WTC11 (cell line): Measurements from ENCODE around the gene MAP6. TPM values are rescaled to one million over a fixed set of nuclear protein-coding genes. Genes with fewer than 3 reads are reported as not detected.

Source experiments
- ATAC-seq: fragments of 200-7000 bp; cut with Tn5 transposase; 2 replicates; pipeline ENCODE4 v1.10.0; 2021; ENCODE audit warnings: mild to moderate bottlenecking, moderate library complexity
- CTCF ChIA-PET: fragments of 300-600 bp; sonication (Branson Sonifier 250); formaldehyde crosslinking; loops from one replicate; lab custom pipeline; 2021; ENCODE audit warnings: antibody characterized with exemption; lab: Charles Lee
- POLR2A ChIA-PET: fragments of 350-600 bp; sonication (Branson Sonifier 250); formaldehyde crosslinking; loops from one replicate; lab custom pipeline; 2021; ENCODE audit warnings: antibody characterized with exemption; lab: Charles Lee
- DNase-seq: peaks from one replicate; pipeline ENCODE4 v3.0.0; 2021; ENCODE audit warnings: low spot score
- H3K27ac Mint-ChIP-seq: 2 replicates; pipeline ENCODE4 v1.8.0; 2021; ENCODE audit warnings: mixed read lengths
- H3K27me3 Mint-ChIP-seq: 2 replicates; pipeline ENCODE4 v1.8.0; 2021; ENCODE audit warnings: low read depth, mild to moderate bottlenecking, moderate library complexity, mixed read lengths
- H3K36me3 Mint-ChIP-seq: 2 replicates; pipeline ENCODE4 v1.8.0; 2021; ENCODE audit warnings: mixed read lengths
- H3K4me1 Mint-ChIP-seq: 2 replicates; pipeline ENCODE4 v1.8.0; 2022; ENCODE audit warnings: mixed read lengths
- H3K4me3 Mint-ChIP-seq: 2 replicates; pipeline ENCODE4 v1.8.0; 2021; ENCODE audit warnings: mild to moderate bottlenecking, moderate library complexity, mixed read lengths
- H3K9me3 Mint-ChIP-seq: 2 replicates; pipeline ENCODE4 v1.8.0; 2021; ENCODE audit warnings: mixed read lengths
- ARID4B ChIP-seq: sonication (generic); formaldehyde crosslinking; IDR thresholded peaks from 2 replicates; pipeline ENCODE4 v1.8.0; 2023; ENCODE audit warnings: missing genetic modification reagents, mild to moderate bottlenecking, borderline replicate concordance
- ATF1 ChIP-seq: sonication (generic); formaldehyde crosslinking; IDR thresholded peaks from 2 replicates; pipeline ENCODE4 v1.8.1; 2023; ENCODE audit warnings: mild to moderate bottlenecking, moderate library complexity, missing genetic modification reagents
- ATF3 ChIP-seq: sonication (generic); formaldehyde crosslinking; conservative IDR thresholded peaks from 2 replicates; pipeline ENCODE4 v1.8.1; 2022; ENCODE audit warnings: mild to moderate bottlenecking, missing genetic modification reagents
- ESRRA ChIP-seq: sonication (generic); formaldehyde crosslinking; IDR thresholded peaks from 2 replicates; pipeline ENCODE4 v1.8.1; 2022; ENCODE audit warnings: mild to moderate bottlenecking, missing genetic modification reagents, borderline replicate concordance
- GRHL2 ChIP-seq: fragments of 250-450 bp; sonication (Bioruptor Pico); IDR thresholded peaks from 2 replicates; pipeline ENCODE4 v1.8.0; 2022; ENCODE audit warnings: mild to moderate bottlenecking, moderate library complexity; ENCODE audit not compliant: insufficient replicate concordance, severe bottlenecking
- GTF2I ChIP-seq: fragments of 250-450 bp; sonication (Bioruptor Pico); conservative IDR thresholded peaks from 2 replicates; pipeline ENCODE4 v1.4.0; 2021; ENCODE audit warnings: mild to moderate bottlenecking
- IRF1 ChIP-seq: sonication (generic); formaldehyde crosslinking; IDR thresholded peaks from 2 replicates; pipeline ENCODE4 v1.8.0; 2023; ENCODE audit warnings: missing genetic modification reagents
- IRF2 ChIP-seq: sonication (generic); formaldehyde crosslinking; IDR thresholded peaks from 2 replicates; pipeline ENCODE4 v1.8.0; 2022; ENCODE audit warnings: low read depth, missing genetic modification reagents, borderline replicate concordance
- JAZF1 ChIP-seq: fragments of 250-450 bp; sonication (Bioruptor Pico); IDR thresholded peaks from 2 replicates; pipeline ENCODE4 v1.9.0; 2021; ENCODE audit warnings: moderate library complexity, mild to moderate bottlenecking, inconsistent platforms
- NR2C2 ChIP-seq: sonication (generic); formaldehyde crosslinking; IDR thresholded peaks from 2 replicates; pipeline ENCODE4 v1.8.0; 2022; ENCODE audit warnings: mild to moderate bottlenecking, missing genetic modification reagents
- NR3C1 ChIP-seq: sonication (generic); formaldehyde crosslinking; conservative IDR thresholded peaks from 2 replicates; pipeline ENCODE4 v1.8.1; 2023; ENCODE audit warnings: low read depth, mild to moderate bottlenecking, missing genetic modification reagents
- SOX15 ChIP-seq: fragments of 250-450 bp; sonication (Bioruptor Pico); IDR thresholded peaks from 2 replicates; pipeline ENCODE4 v1.9.0; 2021; ENCODE audit warnings: mild to moderate bottlenecking
- SP1 ChIP-seq: sonication (generic); formaldehyde crosslinking; conservative IDR thresholded peaks from 2 replicates; pipeline ENCODE4 v1.8.1; 2022; ENCODE audit warnings: missing genetic modification reagents
- TEAD1 ChIP-seq: sonication (generic); formaldehyde crosslinking; IDR thresholded peaks from 2 replicates; pipeline ENCODE4 v1.8.0; 2022; ENCODE audit warnings: mild to moderate bottlenecking, missing genetic modification reagents
- ZNF138 ChIP-seq: sonication (generic); formaldehyde crosslinking; conservative IDR thresholded peaks from 2 replicates; pipeline ENCODE4 v1.8.1; 2022; ENCODE audit warnings: mild to moderate bottlenecking, moderate library complexity, missing genetic modification reagents
- ZNF317 ChIP-seq: sonication (generic); formaldehyde crosslinking; IDR thresholded peaks from 2 replicates; pipeline ENCODE4 v1.8.1; 2023; ENCODE audit warnings: low read depth, mild to moderate bottlenecking, moderate library complexity, missing genetic modification reagents, borderline replicate concordance
- ZNF416 ChIP-seq: fragments of 250-450 bp; sonication (Bioruptor Pico); IDR thresholded peaks from 2 replicates; pipeline ENCODE4 v1.9.0; 2021; ENCODE audit warnings: mild to moderate bottlenecking, inconsistent platforms
- total RNA-seq: library from RNA; stranded (reverse); gene quantifications from 3 replicates; pipeline ENCODE4 v1.2.3, GENCODE V29; 2021
- TF ChIP-seq, protein P1 (sequence below): sonication (generic); formaldehyde crosslinking; IDR thresholded peaks from 2 replicates; pipeline ENCODE4 v1.8.1; 2023; ENCODE audit warnings: mild to moderate bottlenecking, missing genetic modification reagents, borderline replicate concordance
- TF ChIP-seq, protein P2 (sequence below): fragments of 200-600 bp; IDR thresholded peaks from 2 replicates; pipeline ENCODE4 v1.8.0; 2022; ENCODE audit warnings: antibody characterized with exemption

The MAP6 gene
- total RNA-seq, 1 experiment from 2014 or later: 0.90 TPM

- Mint-ChIP-seq H3K4me3 (no peak overlapping the region), H3K9me3 (no peaks in the 10 kb centered on the region), H3K4me1 (peaks cover 38% of the 10 kb centered on the region), H3K36me3 (no peaks in the 10 kb centered on the region), H3K27ac (no peak overlapping the region), H3K27me3 (peaks cover 65% of the 10 kb centered on the region)
- ChIA-PET CTCF (interaction anchor here (0.7 kb wide), 1 partner anchor 57 kb away, joined by 3 read pairs; no protein-coding TSS in a partner anchor), POLR2A (no interaction called here)
- ATAC-seq (no peak), DNase-seq (no peak)
- TF ChIP-seq ATF1 (CRISPR knock-in tag) (no peak), SOX15 (CRISPR knock-in tag) (no peak), GTF2I (CRISPR knock-in tag) (no peak), IRF1 (CRISPR knock-in tag) (no peak), ARID4B (no peak), ZNF138 (CRISPR knock-in tag) (no peak), JAZF1 (CRISPR knock-in tag) (no peak), SP1 (CRISPR knock-in tag) (no peak), ATF3 (CRISPR knock-in tag) (no peak), GRHL2 (CRISPR knock-in tag) (no peak), NR3C1 (CRISPR knock-in tag) (no peak), TEAD1 (CRISPR knock-in tag) (no peak), ESRRA (no peak), ZNF317 (CRISPR knock-in tag) (no peak), IRF2 (no peak), NR2C2 (CRISPR knock-in tag) (no peak), ZNF416 (no peak)
- TF ChIP-seq, protein P1, sequence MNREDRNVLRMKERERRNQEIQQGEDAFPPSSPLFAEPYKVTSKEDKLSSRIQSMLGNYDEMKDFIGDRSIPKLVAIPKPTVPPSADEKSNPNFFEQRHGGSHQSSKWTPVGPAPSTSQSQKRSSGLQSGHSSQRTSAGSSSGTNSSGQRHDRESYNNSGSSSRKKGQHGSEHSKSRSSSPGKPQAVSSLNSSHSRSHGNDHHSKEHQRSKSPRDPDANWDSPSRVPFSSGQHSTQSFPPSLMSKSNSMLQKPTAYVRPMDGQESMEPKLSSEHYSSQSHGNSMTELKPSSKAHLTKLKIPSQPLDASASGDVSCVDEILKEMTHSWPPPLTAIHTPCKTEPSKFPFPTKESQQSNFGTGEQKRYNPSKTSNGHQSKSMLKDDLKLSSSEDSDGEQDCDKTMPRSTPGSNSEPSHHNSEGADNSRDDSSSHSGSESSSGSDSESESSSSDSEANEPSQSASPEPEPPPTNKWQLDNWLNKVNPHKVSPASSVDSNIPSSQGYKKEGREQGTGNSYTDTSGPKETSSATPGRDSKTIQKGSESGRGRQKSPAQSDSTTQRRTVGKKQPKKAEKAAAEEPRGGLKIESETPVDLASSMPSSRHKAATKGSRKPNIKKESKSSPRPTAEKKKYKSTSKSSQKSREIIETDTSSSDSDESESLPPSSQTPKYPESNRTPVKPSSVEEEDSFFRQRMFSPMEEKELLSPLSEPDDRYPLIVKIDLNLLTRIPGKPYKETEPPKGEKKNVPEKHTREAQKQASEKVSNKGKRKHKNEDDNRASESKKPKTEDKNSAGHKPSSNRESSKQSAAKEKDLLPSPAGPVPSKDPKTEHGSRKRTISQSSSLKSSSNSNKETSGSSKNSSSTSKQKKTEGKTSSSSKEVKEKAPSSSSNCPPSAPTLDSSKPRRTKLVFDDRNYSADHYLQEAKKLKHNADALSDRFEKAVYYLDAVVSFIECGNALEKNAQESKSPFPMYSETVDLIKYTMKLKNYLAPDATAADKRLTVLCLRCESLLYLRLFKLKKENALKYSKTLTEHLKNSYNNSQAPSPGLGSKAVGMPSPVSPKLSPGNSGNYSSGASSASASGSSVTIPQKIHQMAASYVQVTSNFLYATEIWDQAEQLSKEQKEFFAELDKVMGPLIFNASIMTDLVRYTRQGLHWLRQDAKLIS (CRISPR knock-in tag): no peak
- TF ChIP-seq, protein P2, sequence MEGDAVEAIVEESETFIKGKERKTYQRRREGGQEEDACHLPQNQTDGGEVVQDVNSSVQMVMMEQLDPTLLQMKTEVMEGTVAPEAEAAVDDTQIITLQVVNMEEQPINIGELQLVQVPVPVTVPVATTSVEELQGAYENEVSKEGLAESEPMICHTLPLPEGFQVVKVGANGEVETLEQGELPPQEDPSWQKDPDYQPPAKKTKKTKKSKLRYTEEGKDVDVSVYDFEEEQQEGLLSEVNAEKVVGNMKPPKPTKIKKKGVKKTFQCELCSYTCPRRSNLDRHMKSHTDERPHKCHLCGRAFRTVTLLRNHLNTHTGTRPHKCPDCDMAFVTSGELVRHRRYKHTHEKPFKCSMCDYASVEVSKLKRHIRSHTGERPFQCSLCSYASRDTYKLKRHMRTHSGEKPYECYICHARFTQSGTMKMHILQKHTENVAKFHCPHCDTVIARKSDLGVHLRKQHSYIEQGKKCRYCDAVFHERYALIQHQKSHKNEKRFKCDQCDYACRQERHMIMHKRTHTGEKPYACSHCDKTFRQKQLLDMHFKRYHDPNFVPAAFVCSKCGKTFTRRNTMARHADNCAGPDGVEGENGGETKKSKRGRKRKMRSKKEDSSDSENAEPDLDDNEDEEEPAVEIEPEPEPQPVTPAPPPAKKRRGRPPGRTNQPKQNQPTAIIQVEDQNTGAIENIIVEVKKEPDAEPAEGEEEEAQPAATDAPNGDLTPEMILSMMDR: no peak
Measured at GRCh38 chr11:75665990-75666389, 2.8 kb downstream of the MAP6 start.
